Measurements from ENCODE around the gene IL13.

DNA sequence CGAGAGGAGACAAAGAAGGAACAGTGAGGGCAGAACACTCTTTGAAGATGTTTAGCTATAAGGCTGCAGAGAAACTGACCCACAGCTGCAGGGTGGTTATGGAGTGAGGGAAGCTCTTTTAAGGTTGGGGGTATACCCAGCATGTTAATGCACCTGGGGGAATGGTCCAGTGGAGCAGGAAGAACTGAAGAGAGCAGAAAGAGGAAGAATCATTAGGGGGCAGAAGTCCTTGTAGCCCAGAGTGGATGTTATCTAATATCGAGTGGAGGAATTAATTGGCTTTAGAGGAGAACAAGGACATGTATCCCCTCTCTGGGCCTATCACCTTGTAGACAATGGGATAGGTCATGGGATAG, 23.5 kb downstream of the IL13 start:
- TF ChIP-seq, protein P1, sequence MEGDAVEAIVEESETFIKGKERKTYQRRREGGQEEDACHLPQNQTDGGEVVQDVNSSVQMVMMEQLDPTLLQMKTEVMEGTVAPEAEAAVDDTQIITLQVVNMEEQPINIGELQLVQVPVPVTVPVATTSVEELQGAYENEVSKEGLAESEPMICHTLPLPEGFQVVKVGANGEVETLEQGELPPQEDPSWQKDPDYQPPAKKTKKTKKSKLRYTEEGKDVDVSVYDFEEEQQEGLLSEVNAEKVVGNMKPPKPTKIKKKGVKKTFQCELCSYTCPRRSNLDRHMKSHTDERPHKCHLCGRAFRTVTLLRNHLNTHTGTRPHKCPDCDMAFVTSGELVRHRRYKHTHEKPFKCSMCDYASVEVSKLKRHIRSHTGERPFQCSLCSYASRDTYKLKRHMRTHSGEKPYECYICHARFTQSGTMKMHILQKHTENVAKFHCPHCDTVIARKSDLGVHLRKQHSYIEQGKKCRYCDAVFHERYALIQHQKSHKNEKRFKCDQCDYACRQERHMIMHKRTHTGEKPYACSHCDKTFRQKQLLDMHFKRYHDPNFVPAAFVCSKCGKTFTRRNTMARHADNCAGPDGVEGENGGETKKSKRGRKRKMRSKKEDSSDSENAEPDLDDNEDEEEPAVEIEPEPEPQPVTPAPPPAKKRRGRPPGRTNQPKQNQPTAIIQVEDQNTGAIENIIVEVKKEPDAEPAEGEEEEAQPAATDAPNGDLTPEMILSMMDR (IDR thresholded peaks at IDR 0.05): no peak
- TF ChIP-seq POLR2A (IDR thresholded peaks at IDR 0.05): no peak

All from thyroid gland (tissue), 4 donors.